NCI-H146 treated with DMSO at 0.1 percent for 48 hours (cell line): Measurements from ENCODE around the gene IGFN1.

Source experiments
- DNase-seq: peaks from one replicate; lab custom pipeline; 2025; ENCODE audit not compliant: unreplicated experiment; lab: John Stamatoyannopoulos, UW

The IGFN1 gene

DNA sequence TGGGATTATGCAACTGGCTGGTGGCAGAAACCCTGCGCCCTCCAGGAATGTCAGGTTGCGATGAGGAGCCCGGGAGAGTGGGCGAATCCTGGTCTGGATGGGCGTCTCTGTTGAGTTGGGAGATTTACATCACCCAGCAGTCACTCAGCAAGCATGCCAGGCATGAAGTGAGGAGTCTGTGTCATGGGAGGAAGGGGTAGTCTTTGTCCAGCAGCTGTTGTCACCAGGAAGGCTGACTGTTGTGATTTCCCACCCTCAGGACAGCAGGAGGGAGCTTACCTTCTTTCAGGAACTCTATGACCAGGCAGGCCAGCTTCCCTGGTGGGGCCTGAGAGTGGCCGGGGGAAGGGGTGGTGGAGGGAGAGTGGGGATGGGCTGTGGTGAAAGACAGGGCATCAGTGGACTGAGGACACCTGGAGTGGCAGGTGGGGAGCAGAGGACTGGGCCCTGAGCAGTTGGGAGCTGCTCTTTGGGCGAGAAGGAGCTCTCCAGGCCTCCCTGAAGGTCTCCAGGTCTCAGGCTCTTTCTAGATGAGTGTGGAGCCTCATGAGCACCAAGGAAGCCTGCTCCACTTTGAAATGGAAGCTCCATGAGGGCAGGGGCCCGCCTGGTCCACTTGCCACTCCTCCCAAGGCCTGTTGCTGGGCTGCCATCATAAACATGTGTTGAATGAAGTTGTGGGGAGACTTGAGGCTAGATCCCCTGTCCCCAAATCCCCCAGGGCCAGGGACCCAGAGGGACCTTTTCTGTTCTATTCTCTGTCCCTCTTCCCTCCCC is 71.3 kb downstream of the IGFN1 start:
- no peak for DNase-seq

DNA sequence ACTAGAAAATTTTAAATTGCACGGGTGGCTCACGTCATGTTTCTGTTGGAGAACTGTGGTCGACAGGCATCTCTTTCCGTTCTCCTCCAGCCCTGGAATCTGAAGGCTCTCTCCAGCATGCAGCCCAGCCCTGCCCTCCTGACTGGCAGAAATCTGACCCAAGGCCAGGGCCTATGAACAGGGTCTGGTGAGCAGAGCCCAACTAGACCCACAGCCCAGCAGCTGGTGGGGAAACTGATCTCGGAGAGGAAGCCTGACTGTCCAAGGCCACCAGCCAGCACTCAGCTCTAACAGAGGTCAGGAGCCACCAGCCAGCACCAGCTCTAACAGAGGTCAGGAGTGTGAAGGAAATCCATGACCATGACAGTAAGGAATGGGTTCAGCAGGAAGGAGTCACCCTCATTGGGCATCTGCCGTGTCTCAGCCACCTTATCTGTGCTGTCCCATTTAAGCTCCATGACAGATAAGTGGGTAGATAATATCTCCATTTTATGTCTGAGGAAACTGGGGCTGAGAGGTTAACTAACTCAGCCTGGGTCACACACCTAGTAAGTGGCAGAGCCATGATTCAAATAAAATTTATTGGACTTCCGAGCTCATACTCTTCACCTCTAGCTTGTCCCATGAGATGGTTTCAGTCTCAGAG is 72.5 kb downstream of the IGFN1 start:
- DNase-seq, result no peak

DNA sequence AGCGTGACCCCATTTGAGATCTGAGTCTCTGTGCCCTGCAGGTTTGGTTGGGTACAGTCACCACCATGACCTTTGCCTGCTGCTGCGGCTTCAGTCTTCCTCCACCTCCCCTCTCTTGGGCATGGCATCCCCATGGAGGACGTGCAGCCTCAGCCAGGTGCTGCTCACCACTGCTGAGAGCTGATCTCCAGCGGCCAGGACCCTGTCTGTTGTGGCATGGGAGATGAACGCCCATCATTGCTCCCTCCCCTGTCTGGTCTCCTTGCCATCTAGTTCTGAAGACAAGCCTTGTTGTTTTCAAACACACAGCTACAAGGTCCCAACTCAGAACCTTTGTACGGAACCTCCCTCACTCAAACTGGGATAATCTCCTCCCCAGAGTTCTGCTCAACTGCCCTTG is 73.4 kb downstream of the IGFN1 start:
- DNase-seq, result no peak

DNA sequence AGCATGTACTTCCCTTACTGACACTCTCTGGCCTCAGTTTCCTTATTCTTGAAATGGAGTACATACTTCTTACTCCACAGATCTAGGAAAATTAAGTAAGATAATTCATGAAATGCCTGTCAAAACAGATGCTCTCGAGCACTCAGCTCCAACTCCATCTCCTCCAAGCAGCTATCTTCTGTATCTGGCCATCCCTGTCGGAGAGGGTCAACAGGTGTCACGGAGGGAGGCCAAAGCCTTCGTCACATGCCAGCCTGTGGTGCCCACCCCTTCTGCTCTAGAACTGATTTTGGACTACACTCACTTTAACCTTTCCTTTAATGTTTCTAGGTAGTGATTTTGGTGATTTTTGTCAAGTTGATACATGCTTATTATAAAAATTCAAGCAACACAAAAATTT is 73.9 kb downstream of the IGFN1 start:
- DNase-seq, result no peak

DNA sequence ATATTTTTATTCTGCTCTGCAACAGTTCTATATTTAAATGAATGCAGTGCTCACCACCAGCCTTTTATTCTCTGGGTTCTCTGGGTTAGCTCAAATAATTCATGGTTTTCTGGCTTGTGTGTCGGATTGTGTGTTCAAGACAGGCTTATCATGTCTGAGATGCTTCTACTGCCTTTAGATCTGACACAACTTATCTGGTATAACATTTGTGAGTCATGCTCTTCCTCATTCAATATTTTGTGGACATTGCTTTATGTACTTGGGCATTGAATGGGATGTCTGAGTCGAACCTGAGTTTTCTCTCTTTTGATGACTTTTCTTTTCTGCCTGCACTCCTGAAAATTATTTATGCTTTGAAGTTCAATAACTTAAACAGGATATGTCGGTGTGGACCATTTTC is 75.1 kb downstream of the IGFN1 start:
- no peak for DNase-seq

DNA sequence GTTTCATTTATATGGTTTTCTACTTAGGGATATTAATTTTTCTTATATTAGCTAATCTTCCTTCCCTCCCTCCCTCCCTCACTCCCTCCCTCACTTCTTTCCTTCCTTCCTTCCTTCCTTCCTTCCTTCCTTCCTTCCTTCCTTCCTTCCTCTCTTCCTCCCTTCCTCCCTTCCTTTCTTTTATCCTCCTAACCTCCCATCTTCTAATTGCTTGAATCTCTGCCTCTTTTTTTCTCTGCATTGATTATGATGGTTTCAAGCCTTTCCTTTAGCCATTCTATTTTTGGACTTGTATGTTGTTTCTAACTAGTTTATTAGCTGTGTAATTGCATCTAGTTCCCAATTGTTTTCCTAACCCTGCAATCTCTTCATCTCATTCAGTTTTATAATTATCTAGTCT is 75.7 kb downstream of the IGFN1 start:
- DNase-seq, result no peak

DNA sequence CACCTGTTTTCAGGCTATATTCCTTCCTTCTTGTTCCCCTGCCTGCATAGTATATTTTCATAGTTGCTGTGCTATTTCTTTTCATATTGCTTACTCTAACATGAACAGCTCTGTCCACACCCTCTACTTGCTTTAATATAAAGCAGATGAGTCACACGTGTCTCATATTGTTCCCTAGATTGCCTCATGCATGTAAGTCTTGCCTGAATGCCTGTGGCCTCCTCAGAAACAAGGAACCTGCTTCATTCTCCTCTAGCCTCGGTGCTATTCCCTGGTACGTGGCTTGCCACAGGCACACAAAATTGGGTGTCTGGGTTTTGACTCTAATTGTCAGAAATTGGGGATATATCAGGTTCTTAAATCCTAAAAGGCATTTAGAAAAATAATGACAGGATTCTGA is 76.2 kb downstream of the IGFN1 start:
- no peak for DNase-seq

DNA sequence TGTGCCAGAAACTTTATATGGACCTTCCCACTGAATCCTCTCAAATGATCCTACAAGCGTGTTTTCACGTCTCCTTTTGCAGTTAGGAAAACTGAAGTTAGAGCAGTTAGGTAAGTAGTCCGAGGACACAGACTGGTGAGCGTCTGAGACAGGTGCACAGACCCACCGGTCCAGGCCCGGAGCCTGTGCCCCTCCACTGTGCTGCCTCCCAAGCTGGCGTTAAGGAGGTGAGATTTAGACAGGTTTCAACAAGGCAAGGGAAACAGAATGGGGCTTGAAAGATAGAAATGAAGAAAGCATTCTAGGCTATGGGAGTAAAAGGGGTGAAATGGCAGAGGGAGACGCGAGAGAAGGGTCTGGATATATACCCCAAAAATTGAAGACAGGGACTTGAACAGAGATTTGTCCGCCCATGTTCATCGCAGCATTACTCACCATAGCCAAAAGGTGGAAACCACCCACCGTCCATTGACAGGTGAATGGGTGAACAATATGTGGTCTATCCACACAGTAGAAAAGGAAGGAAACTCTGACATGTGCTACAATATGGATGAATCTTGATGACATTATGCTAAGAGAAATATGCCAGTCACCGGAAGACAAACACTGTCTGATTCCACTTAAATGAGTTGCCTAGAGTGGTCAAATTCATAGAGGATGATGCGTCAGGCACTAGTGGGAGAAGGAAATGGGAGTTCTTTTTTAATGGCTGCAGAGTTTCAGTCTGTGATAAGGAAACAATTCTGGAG is 77.0 kb downstream of the IGFN1 start:
- DNase-seq, result no peak

DNA sequence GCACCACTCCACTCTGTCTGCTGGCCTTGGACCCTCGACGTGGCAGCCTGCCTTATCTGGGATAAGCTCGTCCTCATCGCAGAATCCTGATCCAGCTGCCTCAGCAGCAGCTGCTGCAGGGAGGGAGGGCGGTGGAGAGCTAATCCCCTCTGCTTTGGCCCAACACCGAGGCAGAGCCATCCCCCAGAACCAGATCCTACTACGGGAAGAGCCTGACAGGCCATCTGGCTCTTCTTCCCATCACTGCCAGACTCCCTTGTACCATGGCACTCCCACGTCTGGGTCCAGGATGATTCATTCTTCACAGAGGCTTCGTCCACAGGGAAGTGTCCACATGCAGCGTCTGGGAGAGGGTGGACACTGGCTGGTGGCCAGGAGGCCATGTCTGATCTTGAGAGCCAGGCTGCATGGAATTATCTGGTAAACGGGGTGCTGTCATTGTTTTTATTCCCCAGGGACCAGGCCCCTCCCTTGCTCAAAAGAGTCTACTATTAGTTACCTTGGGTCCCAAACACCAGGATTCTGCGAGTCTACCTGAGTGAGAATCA is 78.1 kb downstream of the IGFN1 start:
- no peak for DNase-seq

DNA sequence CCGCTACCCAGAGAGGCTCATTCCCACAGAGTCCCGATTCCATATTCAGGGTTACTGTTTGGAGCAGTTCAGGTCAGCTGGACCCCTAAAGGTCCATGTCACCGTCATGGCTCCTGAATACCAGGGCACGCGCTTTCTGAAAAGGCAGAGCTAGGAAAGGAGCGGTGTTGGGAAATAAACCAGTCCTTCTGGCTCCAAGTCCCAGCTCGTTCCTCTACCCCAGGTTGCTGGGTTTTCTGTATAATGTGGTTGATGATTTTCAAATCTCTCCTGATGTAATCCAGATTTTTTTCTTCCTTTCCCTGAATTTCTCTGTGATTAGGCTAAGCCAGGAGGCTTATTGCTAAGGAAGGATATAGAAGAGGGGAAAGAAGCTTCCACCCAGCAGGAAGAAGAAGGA is 78.7 kb downstream of the IGFN1 start:
- no peak for DNase-seq

DNA sequence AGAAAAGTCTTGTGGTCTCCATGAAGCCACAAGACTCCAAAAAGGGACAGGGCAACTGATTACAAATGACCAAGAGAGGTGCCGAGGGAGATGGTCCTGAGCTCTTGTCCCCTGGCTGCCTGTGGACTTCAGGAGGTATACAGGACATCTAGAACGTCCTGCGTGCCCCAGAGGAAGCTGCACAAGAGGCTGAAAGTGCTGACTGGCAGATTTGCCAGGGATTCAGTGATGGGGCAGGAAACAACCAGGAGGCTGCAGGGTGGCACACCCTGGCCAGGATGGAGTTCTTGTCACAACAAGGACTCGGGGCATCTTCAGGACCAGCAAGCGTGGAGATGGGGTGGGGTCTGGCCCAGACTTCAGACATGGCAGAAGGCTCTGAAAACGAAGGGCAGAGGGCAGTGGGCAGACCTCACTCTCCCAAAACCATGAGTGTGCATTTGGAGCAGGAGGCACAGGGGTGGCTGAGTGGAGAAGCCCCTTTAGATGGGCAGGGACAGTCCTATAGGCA is 79.3 kb downstream of the IGFN1 start:
- DNase-seq, result no peak

DNA sequence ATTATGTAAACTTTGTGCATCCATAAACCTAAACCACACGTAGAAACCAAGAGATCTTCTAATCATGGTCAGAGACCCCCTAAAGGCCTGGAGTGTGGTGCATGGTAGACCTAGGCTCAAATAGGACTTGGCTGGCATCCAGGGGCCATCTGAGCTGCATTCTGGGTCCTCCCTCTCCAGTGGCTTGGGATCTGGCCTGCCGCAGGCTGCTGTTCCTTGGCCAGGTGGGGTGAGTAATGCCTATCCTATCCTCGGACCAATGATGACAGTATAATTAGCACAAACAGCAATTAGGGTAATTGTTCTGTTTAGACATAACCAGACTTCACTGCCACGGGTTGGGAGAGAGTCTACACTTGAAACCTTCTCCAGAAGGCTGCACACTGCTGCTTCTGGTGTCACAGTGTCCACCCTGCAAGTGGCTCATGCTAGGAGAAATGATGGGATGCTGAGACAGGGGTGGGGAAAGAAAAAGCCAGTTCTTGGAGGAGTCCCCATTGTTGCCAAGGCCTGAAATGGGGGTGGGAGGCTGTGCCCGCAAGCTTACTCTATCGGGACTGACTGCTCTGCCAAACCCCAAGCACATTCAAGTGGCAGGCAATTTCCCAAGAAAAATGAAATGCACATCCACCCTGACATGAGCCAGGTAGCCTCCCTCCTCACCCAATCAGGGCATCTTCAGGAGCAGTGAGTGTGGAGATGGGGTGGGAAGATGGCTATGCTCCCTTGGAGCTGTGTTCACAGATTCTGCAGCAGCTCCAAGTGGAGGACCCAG is 80.2 kb downstream of the IGFN1 start:
- peak; percentile 33 for DNase-seq

DNA sequence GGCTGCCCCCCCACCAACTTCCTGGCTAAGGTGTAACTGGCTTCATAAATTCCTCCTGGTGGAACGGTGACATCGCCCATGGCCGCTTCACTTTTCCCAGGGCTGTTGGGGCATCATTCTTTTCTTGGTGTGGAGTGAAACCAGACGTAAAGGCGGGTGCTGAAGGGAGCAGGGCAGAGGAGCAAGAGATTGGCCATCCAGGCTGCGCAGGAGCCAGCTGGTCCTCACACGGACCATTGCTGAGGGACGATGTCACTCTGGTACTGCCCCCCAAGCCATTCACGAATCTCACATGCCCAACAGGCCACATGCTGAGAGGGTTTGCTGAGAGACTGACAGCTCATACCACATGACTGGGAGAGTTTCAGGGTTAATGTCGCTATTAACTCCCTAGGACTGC is 82.2 kb downstream of the IGFN1 start:
- DNase-seq, result no peak

DNA sequence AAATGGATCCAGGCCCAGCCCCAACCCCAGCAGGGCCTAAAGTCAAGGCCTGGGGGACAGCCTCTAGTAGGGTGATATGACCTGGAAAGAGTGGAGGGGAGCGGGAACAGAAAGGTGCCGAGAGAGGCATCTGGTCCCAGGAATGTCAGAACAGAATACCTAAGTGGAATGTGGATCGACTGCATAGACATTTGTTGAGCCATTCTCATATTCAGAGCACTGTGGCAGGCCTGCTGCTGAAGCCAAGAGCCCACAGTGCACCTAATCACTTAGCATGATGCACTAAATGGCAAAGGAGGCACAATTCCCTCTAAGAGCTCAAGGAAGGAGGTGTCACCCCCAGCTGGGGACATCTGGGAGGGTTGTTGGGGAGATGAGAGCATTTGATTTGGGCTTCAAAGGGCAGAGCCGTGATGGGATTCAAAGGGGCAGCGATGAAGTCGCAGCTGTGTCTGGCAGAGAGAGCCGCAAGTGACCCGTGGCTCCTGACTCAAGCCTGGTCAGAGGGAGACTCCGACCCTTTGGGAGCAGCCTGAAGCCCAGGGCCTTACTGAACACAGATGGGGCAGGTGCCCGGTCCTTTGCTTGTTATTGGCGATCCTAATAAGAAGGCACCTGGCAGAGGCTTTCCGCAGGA is 84.1 kb downstream of the IGFN1 start:
- no peak for DNase-seq

DNA sequence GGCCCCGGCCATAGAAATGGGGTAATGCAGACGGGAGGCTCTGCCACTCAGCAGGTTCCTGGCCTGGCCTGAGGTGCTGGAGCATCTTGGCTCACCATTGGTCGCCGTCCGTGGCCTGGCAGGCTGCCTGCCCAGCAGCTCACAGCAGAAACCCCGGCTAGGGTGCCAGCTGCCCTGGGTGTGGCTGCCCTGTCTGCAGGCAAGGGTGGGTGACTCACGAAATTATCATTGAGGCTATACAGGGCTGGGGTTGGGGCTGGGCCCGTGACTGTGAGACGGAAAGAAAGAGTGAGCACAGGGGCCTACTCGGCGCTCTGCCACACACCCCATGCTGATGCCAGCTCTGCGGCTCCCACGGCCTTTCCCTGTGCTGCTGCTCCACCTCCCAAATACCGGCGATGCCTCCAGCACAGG is 84.6 kb downstream of the IGFN1 start:
- DNase-seq, result no peak

DNA sequence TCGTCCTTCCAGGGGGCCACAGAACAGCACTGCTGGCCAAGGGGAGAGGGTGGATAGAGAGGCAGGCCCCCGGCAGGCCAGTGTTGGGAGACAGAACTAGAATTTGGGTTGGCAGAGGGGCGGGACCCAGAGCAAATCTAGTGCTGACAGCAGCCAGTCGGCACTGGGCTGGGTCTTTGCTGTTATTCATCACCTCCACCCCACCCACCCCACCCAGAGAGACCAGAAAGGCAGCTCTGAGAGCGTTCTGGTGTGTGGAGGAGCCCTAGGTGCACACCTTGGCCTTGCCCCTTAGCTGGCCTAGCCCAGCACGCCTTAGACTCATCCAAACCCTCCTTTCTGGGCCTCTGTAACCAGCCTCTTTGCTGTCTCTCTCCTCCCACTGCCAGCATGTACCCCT is 86.3 kb downstream of the IGFN1 start:
- no peak for DNase-seq

DNA sequence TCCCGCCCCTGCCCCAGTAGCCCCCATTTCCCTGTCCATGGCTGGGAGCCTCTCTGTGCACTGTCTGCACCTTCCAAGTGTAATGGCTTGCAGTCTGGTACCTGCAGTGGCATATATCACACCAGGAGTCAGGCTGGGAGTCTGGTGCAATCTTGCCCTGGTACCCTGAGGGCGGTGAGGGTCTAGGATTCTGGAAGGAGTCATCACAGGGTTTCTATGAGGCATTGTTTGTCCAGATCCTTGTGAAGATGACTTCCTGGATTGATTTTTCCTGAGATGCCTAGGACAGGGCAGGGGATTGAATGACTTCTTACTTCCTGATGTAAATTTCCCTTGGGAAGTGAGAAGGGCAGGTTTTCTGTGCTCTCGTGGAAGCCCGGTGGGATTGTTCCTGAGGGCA is 86.8 kb downstream of the IGFN1 start:
- DNase-seq, result no peak
